DOHH2 (cell line): ENCODE measurements around the gene TCERG1L.

Source experiments
- H3F3A ChIP-seq: fragments of 200-600 bp; sonication (generic), shearing (Covaris generic); 2 replicates; pipeline ENCODE4 v1.6.0; 2016; ENCODE audit warnings: antibody characterized with exemption, mild to moderate bottlenecking; ENCODE audit not compliant: control insufficient read depth, insufficient read depth
- H3K27ac ChIP-seq: fragments of 200-600 bp; sonication (generic); 2 replicates; pipeline ENCODE4 v1.5.1; 2014; ENCODE audit warnings: low read depth, mild to moderate bottlenecking, low read length, moderate library complexity
- H3K27me3 ChIP-seq: fragments of 200-600 bp; sonication (generic); 2 replicates; pipeline ENCODE4 v1.6.1; 2014; ENCODE audit warnings: mild to moderate bottlenecking, low read length, mixed read lengths; ENCODE audit not compliant: control insufficient read depth
- H3K36me3 ChIP-seq: fragments of 200-600 bp; sonication (generic); 2 replicates; pipeline ENCODE4 v1.6.1; 2014; ENCODE audit warnings: mild to moderate bottlenecking, low read length, moderate library complexity, mixed read lengths; ENCODE audit not compliant: control insufficient read depth
- H3K4me1 ChIP-seq: fragments of 200-600 bp; sonication (generic); 2 replicates; pipeline ENCODE4 v1.6.1; 2014; ENCODE audit warnings: mild to moderate bottlenecking, low read length, mixed read lengths; ENCODE audit not compliant: control insufficient read depth
- H3K4me2 ChIP-seq: fragments of 200-600 bp; sonication (generic); 2 replicates; pipeline ENCODE4 v1.6.0; 2014; ENCODE audit warnings: mild to moderate bottlenecking, low read length, moderate library complexity
- H3K4me3 ChIP-seq: fragments of 200-600 bp; sonication (generic); 2 replicates; pipeline ENCODE4 v1.5.1; 2014; ENCODE audit warnings: mild to moderate bottlenecking, low read length, mixed read lengths
- H3K79me2 ChIP-seq: fragments of 200-600 bp; sonication (generic); 2 replicates; pipeline ENCODE4 v1.6.1; 2014; ENCODE audit warnings: mild to moderate bottlenecking, low read length, mixed read lengths; ENCODE audit not compliant: control insufficient read depth
- H3K9me2 ChIP-seq: fragments of 200-600 bp; sonication (generic); replicated peaks from 2 replicates; pipeline ENCODE4 v1.6.1; 2014; ENCODE audit warnings: mild to moderate bottlenecking, low read length, mixed read lengths; ENCODE audit not compliant: control insufficient read depth
- H3K9me3 ChIP-seq: fragments of 200-600 bp; sonication (generic); 2 replicates; pipeline ENCODE4 v1.6.1; 2014; ENCODE audit warnings: antibody characterized with exemption, low read length, mixed read lengths; ENCODE audit not compliant: control insufficient read depth, insufficient read depth
- H4K20me1 ChIP-seq: fragments of 200-600 bp; sonication (generic); 2 replicates; pipeline ENCODE4 v1.6.0; 2014; ENCODE audit warnings: low read depth, mild to moderate bottlenecking, antibody characterized with exemption, low read length, moderate library complexity; ENCODE audit not compliant: control insufficient read depth, insufficient read depth
- EZH2phosphoT487 ChIP-seq: fragments of 200-600 bp; sonication (generic); IDR thresholded peaks from 2 replicates; pipeline ENCODE4 v1.6.1; 2017; ENCODE audit warnings: borderline replicate concordance, mild to moderate bottlenecking, antibody characterized with exemption, low read length, moderate library complexity, mixed read lengths
- TF ChIP-seq, protein P1 (sequence below): fragments of 200-600 bp; sonication (generic); IDR thresholded peaks from one replicate; pipeline ENCODE4 v1.5.1; 2014; ENCODE audit warnings: antibody characterized with exemption, mild to moderate bottlenecking, low read depth, low read length; ENCODE audit not compliant: poor library complexity, severe bottlenecking

Gene TCERG1L

DNA sequence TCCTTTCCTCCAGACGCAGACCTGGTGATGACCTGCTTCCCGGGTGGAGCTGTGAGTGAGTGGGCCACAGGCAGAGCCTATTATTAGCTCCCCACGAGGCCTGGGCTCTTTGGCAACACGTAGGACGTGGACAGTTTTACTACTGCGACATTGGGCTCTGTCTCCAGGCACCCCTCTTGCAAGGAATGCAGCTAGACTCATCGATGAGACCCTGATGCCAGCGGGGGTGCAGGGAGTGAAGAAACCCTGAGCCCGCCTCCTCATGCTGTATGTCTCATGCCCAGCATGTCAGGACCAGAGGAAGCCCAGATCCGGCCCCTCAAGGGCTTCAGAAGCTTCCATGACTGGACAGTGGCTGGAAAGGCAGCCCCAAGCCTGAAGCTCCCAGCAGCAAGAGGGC, 161.9 kb downstream of the TCERG1L start:
- Histone ChIP-seq H3F3A (no peaks in the 10 kb centered on the region), H3K4me1 (no peaks in the 10 kb centered on the region), H3K9me3 (peaks cover 8% of the 10 kb centered on the region; the same call in 1 of the 2 replicates), H3K9me2 (no peaks in the 10 kb centered on the region), H3K4me2 (no peak overlapping the region), H3K27ac (no peak overlapping the region), H3K4me3 (no peak overlapping the region), H3K27me3 (no peaks in the 10 kb centered on the region), H3K36me3 (no peaks in the 10 kb centered on the region), H4K20me1 (no peaks in the 10 kb centered on the region), H3K79me2 (no peaks in the 10 kb centered on the region)
- TF ChIP-seq EZH2phosphoT487, result no peak
- TF ChIP-seq, protein P1, sequence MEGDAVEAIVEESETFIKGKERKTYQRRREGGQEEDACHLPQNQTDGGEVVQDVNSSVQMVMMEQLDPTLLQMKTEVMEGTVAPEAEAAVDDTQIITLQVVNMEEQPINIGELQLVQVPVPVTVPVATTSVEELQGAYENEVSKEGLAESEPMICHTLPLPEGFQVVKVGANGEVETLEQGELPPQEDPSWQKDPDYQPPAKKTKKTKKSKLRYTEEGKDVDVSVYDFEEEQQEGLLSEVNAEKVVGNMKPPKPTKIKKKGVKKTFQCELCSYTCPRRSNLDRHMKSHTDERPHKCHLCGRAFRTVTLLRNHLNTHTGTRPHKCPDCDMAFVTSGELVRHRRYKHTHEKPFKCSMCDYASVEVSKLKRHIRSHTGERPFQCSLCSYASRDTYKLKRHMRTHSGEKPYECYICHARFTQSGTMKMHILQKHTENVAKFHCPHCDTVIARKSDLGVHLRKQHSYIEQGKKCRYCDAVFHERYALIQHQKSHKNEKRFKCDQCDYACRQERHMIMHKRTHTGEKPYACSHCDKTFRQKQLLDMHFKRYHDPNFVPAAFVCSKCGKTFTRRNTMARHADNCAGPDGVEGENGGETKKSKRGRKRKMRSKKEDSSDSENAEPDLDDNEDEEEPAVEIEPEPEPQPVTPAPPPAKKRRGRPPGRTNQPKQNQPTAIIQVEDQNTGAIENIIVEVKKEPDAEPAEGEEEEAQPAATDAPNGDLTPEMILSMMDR, result no peak

DNA sequence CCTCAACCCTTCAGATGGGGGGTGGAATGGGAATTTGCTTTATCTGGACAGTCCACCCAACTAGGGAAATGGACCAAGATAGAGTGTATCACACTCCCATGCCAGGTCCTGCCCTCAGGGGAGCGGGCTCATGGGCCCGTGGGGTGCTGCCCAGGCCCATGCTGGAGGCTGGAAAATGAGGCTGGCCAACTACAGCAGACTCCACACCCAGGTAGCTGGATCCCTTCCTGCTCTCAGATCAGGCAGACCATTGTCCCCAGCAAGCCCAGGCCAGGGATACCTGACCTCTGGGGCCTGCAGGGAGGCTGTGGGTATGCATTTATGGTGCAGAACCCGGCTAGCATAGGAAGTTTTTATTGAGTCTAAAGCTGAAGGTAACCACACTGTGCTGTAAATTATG, 162.4 kb downstream of the TCERG1L start:
- Histone ChIP-seq H3K27me3 (no peaks in the 10 kb centered on the region), H3F3A (no peaks in the 10 kb centered on the region), H3K4me3 (no peak overlapping the region), H3K27ac (no peak overlapping the region), H3K4me1 (no peaks in the 10 kb centered on the region), H3K4me2 (no peak overlapping the region), H3K9me2 (no peaks in the 10 kb centered on the region), H3K79me2 (no peaks in the 10 kb centered on the region), H4K20me1 (no peaks in the 10 kb centered on the region), H3K36me3 (no peaks in the 10 kb centered on the region), H3K9me3 (peaks cover 8% of the 10 kb centered on the region; the same call in 1 of the 2 replicates)
- TF ChIP-seq, protein P1, result no peak
- TF ChIP-seq EZH2phosphoT487, result no peak

DNA sequence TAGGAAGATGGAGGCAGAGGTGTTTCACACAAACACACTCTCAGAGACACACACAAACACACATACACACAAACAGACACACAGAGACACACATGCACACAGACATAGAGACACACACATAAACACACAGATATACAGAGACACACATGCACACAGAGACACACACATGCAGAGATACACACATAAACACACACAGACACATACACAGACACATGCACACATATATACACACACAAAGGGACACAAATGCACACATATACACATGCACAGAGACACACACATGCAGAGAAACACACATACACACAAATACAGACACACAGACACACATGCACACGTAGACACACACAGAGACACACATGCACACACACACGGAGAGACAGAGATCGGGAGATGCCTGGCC, 163.3 kb downstream of the TCERG1L start:
- no peak for TF ChIP-seq EZH2phosphoT487
- TF ChIP-seq, protein P1, result no peak
- H3F3A ChIP-seq, result no peaks in the 10 kb centered on the region
- no peaks in the 10 kb centered on the region for H3K79me2 ChIP-seq
- no peaks in the 10 kb centered on the region for H3K4me1 ChIP-seq
- no peak overlapping the region for H3K4me2 ChIP-seq
- H3K9me3 ChIP-seq, result peaks cover 8% of the 10 kb centered on the region; the same call in 1 of the 2 replicates
- H3K27ac ChIP-seq, result no peak overlapping the region
- no peaks in the 10 kb centered on the region for H3K27me3 ChIP-seq
- no peak overlapping the region for H3K4me3 ChIP-seq
- no peaks in the 10 kb centered on the region for H4K20me1 ChIP-seq
- H3K9me2 ChIP-seq, result no peaks in the 10 kb centered on the region
- no peaks in the 10 kb centered on the region for H3K36me3 ChIP-seq
